Keratinocyte (primary cell): ENCODE results near the gene C16orf46.

Source experiments
- EZH2 ChIP-seq: IDR thresholded peaks from one replicate; pipeline ENCODE4 v1.6.1; 2012; ENCODE audit warnings: inconsistent platforms, mild to moderate bottlenecking, low read length, moderate library complexity
- TF ChIP-seq, protein P1 (sequence below), 3 experiments: IDR thresholded peaks in 1 of 3; conservative IDR thresholded peaks in 1 of 3; optimal IDR thresholded peaks in 1 of 3; 2 replicates in 2 of 3; 3 replicates in 1 of 3; pipeline versions ENCODE3 to v1.5.1; 2011; ENCODE audit warnings: low read length in 3 of 3, mild to moderate bottlenecking in 3 of 3, moderate library complexity in 2 of 3, control low read depth in 1 of 3, inconsistent platforms in 1 of 3; ENCODE audit not compliant: insufficient read depth in 2 of 3; ENCODE audit errors: extremely low read depth in 1 of 3

DNA sequence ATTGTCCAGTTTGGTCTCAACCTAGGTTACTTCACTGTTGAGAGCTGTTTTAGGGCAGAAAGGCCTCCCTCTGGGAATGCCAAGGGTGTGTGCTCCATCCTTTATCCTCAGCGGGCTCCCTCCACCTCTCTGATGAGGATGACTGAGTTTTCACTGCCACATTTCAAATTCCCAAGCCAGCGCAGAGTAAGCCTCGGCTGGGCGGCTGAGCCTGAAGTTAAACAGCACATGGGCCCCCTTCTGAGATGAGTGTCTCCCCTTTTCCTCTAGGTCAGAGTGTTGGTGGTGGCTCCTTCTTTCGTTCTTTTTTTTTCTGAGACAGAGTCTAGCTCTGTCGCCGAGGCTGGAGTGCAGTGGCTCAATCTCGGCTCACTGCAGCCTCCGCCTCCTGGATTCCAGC lies 24.7 kb upstream of the C16orf46 start:
- TF ChIP-seq, protein P1, sequence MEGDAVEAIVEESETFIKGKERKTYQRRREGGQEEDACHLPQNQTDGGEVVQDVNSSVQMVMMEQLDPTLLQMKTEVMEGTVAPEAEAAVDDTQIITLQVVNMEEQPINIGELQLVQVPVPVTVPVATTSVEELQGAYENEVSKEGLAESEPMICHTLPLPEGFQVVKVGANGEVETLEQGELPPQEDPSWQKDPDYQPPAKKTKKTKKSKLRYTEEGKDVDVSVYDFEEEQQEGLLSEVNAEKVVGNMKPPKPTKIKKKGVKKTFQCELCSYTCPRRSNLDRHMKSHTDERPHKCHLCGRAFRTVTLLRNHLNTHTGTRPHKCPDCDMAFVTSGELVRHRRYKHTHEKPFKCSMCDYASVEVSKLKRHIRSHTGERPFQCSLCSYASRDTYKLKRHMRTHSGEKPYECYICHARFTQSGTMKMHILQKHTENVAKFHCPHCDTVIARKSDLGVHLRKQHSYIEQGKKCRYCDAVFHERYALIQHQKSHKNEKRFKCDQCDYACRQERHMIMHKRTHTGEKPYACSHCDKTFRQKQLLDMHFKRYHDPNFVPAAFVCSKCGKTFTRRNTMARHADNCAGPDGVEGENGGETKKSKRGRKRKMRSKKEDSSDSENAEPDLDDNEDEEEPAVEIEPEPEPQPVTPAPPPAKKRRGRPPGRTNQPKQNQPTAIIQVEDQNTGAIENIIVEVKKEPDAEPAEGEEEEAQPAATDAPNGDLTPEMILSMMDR (optimal IDR thresholded peaks at IDR 0.05 in 1 of 3, IDR thresholded peaks at IDR 0.05 in 1 of 3, conservative IDR thresholded peaks at IDR 0.05 in 1 of 3; ENCODE audit: extremely low read depth in 1 of 3, insufficient read depth in 2 of 3, low read length in 3 of 3), result no peak
- TF ChIP-seq EZH2, result no peak
